Measurements from ENCODE around the gene IL27RA. TPM values are rescaled to one million over a fixed set of nuclear protein-coding genes. Genes with fewer than 3 reads are reported as not detected.

Gene IL27RA
- total RNA-seq, 1 experiment from 2014 or later: 10.2 TPM

- Histone ChIP-seq H3K36me3 (ENCODE audit: control insufficient read depth, insufficient read depth, low read length) (no peaks in the 10 kb centered on the region), H3K27me3 (ENCODE audit: control insufficient read depth, insufficient read depth, low read length) (no peaks in the 10 kb centered on the region), H3K4me3 (ENCODE audit: low read depth in 2 of 2, low read length in 2 of 2) (no peak overlapping the region), H3K4me1 (ENCODE audit: control insufficient read depth, insufficient read depth, low read length) (no peaks in the 10 kb centered on the region), H3K9me3 (ENCODE audit: control insufficient read depth, insufficient read depth, low read depth, low read length) (no peaks in the 10 kb centered on the region; the same call in 1 of the 2 replicates), H3K27ac (ENCODE audit: low read length) (no peak overlapping the region)
- CTCF ChIA-PET: interaction anchor here (0.7 kb wide), 1 partner anchor 212 kb away, joined by 9 read pairs; no protein-coding TSS in a partner anchor
- intact Hi-C loops (cut with micrococcal nuclease; ENCODE audit: unreplicated experiment) (no loop called here), in situ Hi-C loops (cut with HindIII; ENCODE audit: low pct_unique_long_range_greater_than_20kb, low sequenced_read_pairs) (no loop called here)
- peak; percentile 41; the same call in 1 of the 2 replicates for ATAC-seq
- BruUV-seq (replicated peaks): no TSS peak
- POLR2A ChIA-PET: interaction anchor here (0.7 kb wide), 1 partner anchor 127 kb away, joined by 4 read pairs; no protein-coding TSS in a partner anchor
- no peak for DNase-seq (ENCODE audit: low read depth, low spot score)
- TF ChIP-seq, protein P1, sequence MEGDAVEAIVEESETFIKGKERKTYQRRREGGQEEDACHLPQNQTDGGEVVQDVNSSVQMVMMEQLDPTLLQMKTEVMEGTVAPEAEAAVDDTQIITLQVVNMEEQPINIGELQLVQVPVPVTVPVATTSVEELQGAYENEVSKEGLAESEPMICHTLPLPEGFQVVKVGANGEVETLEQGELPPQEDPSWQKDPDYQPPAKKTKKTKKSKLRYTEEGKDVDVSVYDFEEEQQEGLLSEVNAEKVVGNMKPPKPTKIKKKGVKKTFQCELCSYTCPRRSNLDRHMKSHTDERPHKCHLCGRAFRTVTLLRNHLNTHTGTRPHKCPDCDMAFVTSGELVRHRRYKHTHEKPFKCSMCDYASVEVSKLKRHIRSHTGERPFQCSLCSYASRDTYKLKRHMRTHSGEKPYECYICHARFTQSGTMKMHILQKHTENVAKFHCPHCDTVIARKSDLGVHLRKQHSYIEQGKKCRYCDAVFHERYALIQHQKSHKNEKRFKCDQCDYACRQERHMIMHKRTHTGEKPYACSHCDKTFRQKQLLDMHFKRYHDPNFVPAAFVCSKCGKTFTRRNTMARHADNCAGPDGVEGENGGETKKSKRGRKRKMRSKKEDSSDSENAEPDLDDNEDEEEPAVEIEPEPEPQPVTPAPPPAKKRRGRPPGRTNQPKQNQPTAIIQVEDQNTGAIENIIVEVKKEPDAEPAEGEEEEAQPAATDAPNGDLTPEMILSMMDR (IDR thresholded peaks at IDR 0.05): no peak
Measured at GRCh38 chr19:13995017-13995728, 36.4 kb upstream of the IL27RA start.

- Histone ChIP-seq H3K27ac (ENCODE audit: low read length) (no peak overlapping the region), H3K4me3 (ENCODE audit: low read depth in 2 of 2, low read length in 2 of 2) (no peak overlapping the region), H3K4me1 (ENCODE audit: control insufficient read depth, insufficient read depth, low read length) (no peaks in the 10 kb centered on the region), H3K9me3 (ENCODE audit: control insufficient read depth, insufficient read depth, low read depth, low read length) (no peaks in the 10 kb centered on the region; the same call in 1 of the 2 replicates), H3K27me3 (ENCODE audit: control insufficient read depth, insufficient read depth, low read length) (no peaks in the 10 kb centered on the region), H3K36me3 (ENCODE audit: control insufficient read depth, insufficient read depth, low read length) (no peaks in the 10 kb centered on the region)
- intact Hi-C loops (cut with micrococcal nuclease; ENCODE audit: unreplicated experiment): no loop called here
- BruUV-seq (replicated peaks): no TSS peak
- CTCF ChIA-PET: interaction anchor here (0.7 kb wide), 1 partner anchor 213 kb away, joined by 9 read pairs; no protein-coding TSS in a partner anchor
- in situ Hi-C loops (cut with HindIII; ENCODE audit: low pct_unique_long_range_greater_than_20kb, low sequenced_read_pairs): no loop called here
- 0 out of 2 replicates have a peak, but pooled peaks have one; percentile 37 for ATAC-seq
- POLR2A ChIA-PET: interaction anchor here (0.6 kb wide), 1 partner anchor 115 kb away, joined by 8 read pairs; no protein-coding TSS in a partner anchor
- DNase-seq (ENCODE audit: low read depth, low spot score): no peak
- TF ChIP-seq, protein P1 (IDR thresholded peaks at IDR 0.05): no peak
- TF ChIP-seq POLR2AphosphoS5 (IDR thresholded peaks at IDR 0.05; ENCODE audit: low read depth, low read length): no peak
- no peak for TF ChIP-seq SIN3A (IDR thresholded peaks at IDR 0.05; ENCODE audit: borderline replicate concordance, insufficient read depth, low read depth, low read length)
- TF ChIP-seq TCF7L2 (IDR thresholded peaks at IDR 0.05; ENCODE audit: low read depth, low read length): no peak
- TF ChIP-seq, protein P2, sequence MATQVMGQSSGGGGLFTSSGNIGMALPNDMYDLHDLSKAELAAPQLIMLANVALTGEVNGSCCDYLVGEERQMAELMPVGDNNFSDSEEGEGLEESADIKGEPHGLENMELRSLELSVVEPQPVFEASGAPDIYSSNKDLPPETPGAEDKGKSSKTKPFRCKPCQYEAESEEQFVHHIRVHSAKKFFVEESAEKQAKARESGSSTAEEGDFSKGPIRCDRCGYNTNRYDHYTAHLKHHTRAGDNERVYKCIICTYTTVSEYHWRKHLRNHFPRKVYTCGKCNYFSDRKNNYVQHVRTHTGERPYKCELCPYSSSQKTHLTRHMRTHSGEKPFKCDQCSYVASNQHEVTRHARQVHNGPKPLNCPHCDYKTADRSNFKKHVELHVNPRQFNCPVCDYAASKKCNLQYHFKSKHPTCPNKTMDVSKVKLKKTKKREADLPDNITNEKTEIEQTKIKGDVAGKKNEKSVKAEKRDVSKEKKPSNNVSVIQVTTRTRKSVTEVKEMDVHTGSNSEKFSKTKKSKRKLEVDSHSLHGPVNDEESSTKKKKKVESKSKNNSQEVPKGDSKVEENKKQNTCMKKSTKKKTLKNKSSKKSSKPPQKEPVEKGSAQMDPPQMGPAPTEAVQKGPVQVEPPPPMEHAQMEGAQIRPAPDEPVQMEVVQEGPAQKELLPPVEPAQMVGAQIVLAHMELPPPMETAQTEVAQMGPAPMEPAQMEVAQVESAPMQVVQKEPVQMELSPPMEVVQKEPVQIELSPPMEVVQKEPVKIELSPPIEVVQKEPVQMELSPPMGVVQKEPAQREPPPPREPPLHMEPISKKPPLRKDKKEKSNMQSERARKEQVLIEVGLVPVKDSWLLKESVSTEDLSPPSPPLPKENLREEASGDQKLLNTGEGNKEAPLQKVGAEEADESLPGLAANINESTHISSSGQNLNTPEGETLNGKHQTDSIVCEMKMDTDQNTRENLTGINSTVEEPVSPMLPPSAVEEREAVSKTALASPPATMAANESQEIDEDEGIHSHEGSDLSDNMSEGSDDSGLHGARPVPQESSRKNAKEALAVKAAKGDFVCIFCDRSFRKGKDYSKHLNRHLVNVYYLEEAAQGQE (IDR thresholded peaks at IDR 0.05; ENCODE audit: insufficient read depth in 1 of 2, low read depth in 2 of 2, low read length in 1 of 2): no peak
Measured at GRCh38 chr19:13995878-13996765, 35.4 kb upstream of the IL27RA start.

Data from Panc1 (cell line).